Lung (tissue), 12 donors: ENCODE results near the gene BANK1. TPM values are rescaled to one million over a fixed set of nuclear protein-coding genes. Genes with fewer than 3 reads are reported as not detected.

Experiments used
- ATAC-seq: fragments of 200-7000 bp; cut with Tn5 transposase; one replicate; pipeline ENCODE4 v1.9.1; 2020; ENCODE audit warnings: moderate number of reproducible peaks; ENCODE audit not compliant: insufficient read depth, low FRiP score
- DNase-seq, 3 donors: peaks; one replicate each; pipeline ENCODE4 v3.0.0-alpha.2; 2013 to 2017
- H3K27ac ChIP-seq, 2 donors: one replicate each; pipeline ENCODE4 v1.5.1; 2013; ENCODE audit warnings: mild to moderate bottlenecking in 2 of 2, moderate library complexity in 2 of 2, control low read depth in 1 of 2, inconsistent platforms in 1 of 2, low read depth in 1 of 2, low read length in 1 of 2
- H3K27me3 ChIP-seq, 3 donors: one replicate each; pipeline ENCODE4 v1.5.1; 2013; ENCODE audit warnings: low read length in 2 of 3; ENCODE audit not compliant: control insufficient read depth in 3 of 3, insufficient read depth in 3 of 3
- H3K36me3 ChIP-seq, 4 donors: one replicate each; pipeline ENCODE4 v1.5.1; 2013; ENCODE audit warnings: low read length in 4 of 4, mild to moderate bottlenecking in 1 of 4, moderate library complexity in 1 of 4; ENCODE audit not compliant: control insufficient read depth in 4 of 4, insufficient read depth in 4 of 4
- H3K4me1 ChIP-seq, 5 donors: one replicate each; pipeline ENCODE4 v1.5.1; 2013; ENCODE audit warnings: low read length in 5 of 5, mild to moderate bottlenecking in 2 of 5, moderate library complexity in 1 of 5; ENCODE audit not compliant: control insufficient read depth in 5 of 5, insufficient read depth in 5 of 5
- H3K4me3 ChIP-seq: one replicate; pipeline ENCODE4 v1.5.1; 2013; ENCODE audit warnings: mild to moderate bottlenecking, control low read depth, moderate library complexity
- H3K9ac ChIP-seq, 2 donors: one replicate each; pipeline ENCODE4 v1.5.1; 2013; ENCODE audit warnings: low read length in 2 of 2, control low read depth in 1 of 2; ENCODE audit not compliant: insufficient read depth in 1 of 2
- H3K9me3 ChIP-seq, 4 donors: one replicate each; pipeline ENCODE4 v1.5.1; 2013; ENCODE audit warnings: low read length in 3 of 4, mild to moderate bottlenecking in 1 of 4, moderate library complexity in 1 of 4; ENCODE audit not compliant: control insufficient read depth in 4 of 4, insufficient read depth in 3 of 4
- WGBS, 2 donors: extraction: QIAGEN DNeasy Blood & Tissue Kit; methylation state at CpG; one replicate each; pipeline ENCODE4 v1.1.7; 2013; 5-methylcytosine and 5-hydroxymethylcytosine counted together
- polyA plus RNA-seq, 2 donors: library from polyadenylated mRNA; stranded (reverse); fragments of 200-250 nt; gene quantifications; one replicate each; pipeline ENCODE4 v1.2.1, GENCODE V29; 2013
- total RNA-seq, 2 donors: library from RNA; depleted of rRNA in 1 of 2; stranded (reverse); fragments of >200 nt in 1 of 2; gene quantifications; one replicate each; pipeline ENCODE4 v1.2.1, GENCODE V29; 2014 to 2021
- TF ChIP-seq, protein P1 (sequence below): IDR thresholded peaks from 2 replicates; pipeline ENCODE4 v1.5.1; 2012; ENCODE audit warnings: mild to moderate bottlenecking; ENCODE audit errors: control extremely low read depth, extremely low read depth
- donor health status: control.
- donor health status: control.
- donor health status: Bipolar disorder and iron deficiency.
- donor health status: healthy.
- donor health status: DM: yes; HTN: yes; CAD: no.

The BANK1 gene
- total and polyA plus RNA-seq, 4 donors = 7.0 to 20.5 (median 8.9) TPM

DNA sequence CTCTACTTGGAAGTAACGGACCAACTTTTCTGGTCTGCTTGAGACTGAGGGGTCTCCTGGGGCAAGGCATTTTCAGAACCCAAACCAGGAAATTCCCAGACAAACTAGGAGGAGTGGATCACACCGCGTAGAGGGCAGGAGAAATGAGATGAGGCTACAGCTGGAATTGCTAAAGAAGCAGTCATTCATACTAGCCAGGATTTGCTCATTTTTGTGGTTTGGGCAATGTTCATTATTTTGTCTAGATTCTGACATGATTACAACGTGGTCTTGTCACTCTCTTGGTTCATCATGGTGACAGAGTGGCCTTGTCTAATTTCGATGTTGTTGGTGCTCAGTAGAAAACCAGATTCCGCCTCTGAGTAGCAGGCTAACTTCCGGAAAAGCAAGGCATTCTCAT is 63.2 kb downstream of the BANK1 start:
- ATAC-seq (no peak), DNase-seq (no peak)
- no peak overlapping the region for H3K4me3 ChIP-seq
- H3K27me3 ChIP-seq = no peaks in the 10 kb centered on the region
- no peaks in the 10 kb centered on the region for H3K9me3 ChIP-seq
- H3K36me3 ChIP-seq = no peaks in the 10 kb centered on the region
- no peaks in the 10 kb centered on the region for H3K4me1 ChIP-seq
- 83 to 86% methylated on average over 7 of the region's 7 CpGs for WGBS, 2 donors
- no peak overlapping the region for H3K9ac ChIP-seq
- TF ChIP-seq, protein P1, sequence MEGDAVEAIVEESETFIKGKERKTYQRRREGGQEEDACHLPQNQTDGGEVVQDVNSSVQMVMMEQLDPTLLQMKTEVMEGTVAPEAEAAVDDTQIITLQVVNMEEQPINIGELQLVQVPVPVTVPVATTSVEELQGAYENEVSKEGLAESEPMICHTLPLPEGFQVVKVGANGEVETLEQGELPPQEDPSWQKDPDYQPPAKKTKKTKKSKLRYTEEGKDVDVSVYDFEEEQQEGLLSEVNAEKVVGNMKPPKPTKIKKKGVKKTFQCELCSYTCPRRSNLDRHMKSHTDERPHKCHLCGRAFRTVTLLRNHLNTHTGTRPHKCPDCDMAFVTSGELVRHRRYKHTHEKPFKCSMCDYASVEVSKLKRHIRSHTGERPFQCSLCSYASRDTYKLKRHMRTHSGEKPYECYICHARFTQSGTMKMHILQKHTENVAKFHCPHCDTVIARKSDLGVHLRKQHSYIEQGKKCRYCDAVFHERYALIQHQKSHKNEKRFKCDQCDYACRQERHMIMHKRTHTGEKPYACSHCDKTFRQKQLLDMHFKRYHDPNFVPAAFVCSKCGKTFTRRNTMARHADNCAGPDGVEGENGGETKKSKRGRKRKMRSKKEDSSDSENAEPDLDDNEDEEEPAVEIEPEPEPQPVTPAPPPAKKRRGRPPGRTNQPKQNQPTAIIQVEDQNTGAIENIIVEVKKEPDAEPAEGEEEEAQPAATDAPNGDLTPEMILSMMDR = no peak
- no peak overlapping the region for H3K27ac ChIP-seq

DNA sequence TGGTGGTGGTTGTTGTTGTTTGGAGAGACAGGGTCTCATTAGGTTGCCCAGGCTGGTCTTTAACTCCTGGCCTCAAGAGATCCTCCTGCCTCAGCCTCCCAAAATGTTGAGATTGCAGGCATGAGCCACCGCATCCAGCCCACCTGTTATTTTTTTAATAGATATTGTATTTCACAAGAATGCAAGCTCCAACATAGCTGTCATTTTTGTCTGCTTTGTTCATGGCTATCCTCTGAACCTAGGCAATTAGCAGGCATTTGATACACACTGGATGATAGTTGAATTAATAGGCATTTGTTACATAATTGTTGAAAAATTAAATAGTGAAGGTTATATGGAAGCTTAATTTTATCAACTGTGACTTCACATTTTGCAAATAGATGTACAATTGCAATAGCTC is 64.7 kb downstream of the BANK1 start:
- Histone ChIP-seq H3K27ac (no peak overlapping the region), H3K9ac (no peak overlapping the region), H3K27me3 (no peaks in the 10 kb centered on the region), H3K4me1 (no peaks in the 10 kb centered on the region), H3K4me3 (no peak overlapping the region), H3K9me3 (no peaks in the 10 kb centered on the region), H3K36me3 (no peaks in the 10 kb centered on the region)
- ATAC-seq = no peak
- WGBS, 2 donors = 100% methylated on average over 1 of the region's 1 CpG
- TF ChIP-seq, protein P1 = no peak
- no peak for DNase-seq

DNA sequence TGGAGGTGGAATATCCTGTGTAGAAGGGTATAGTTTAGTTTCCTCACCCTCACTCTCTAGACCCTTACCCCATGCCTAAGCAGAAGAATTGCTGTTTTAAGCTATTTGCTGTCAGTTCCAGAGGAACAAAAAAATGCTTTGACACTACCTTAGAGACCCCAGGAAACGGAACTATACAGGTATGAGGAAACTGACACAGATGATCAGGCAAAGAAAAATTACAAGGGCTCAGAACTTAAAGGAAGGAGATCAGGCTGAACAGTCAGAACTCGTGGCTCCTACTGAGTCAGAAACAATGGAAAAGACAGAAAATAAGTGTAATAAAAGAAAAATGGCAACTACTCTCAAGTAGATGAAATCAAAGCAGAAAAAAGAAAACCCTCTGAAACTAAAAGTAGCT is 65.6 kb downstream of the BANK1 start:
- Histone ChIP-seq H3K27me3 (no peaks in the 10 kb centered on the region), H3K9me3 (no peaks in the 10 kb centered on the region), H3K4me3 (no peak overlapping the region), H3K36me3 (no peaks in the 10 kb centered on the region), H3K4me1 (no peaks in the 10 kb centered on the region), H3K9ac (no peak overlapping the region), H3K27ac (no peak overlapping the region)
- DNase-seq = no peak
- TF ChIP-seq, protein P1 = no peak
- ATAC-seq = no peak
- WGBS, 2 donors = 82 to 85% methylated on average over 2 of the region's 2 CpGs

DNA sequence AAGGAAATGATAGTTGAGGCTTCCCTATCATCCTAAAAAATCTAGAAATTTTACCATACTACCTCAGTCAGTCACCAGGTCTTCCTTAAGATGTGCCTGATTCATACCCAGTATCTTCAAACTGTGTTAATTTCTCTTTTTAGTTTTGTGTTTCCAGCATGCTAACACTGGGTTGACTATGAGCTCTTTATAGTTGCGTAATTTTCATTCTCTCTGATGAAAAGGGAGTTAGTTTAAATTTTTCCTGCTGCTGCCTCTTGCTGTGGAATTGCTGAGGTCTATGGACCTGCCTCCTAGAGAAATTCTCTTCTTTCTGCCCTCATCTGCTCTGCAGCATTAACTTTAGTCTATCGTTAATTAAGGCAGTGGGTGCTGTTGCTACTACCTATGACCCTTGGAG is 66.6 kb downstream of the BANK1 start:
- Histone ChIP-seq H3K4me3 (no peak overlapping the region), H3K9ac (no peak overlapping the region), H3K27me3 (no peaks in the 10 kb centered on the region), H3K36me3 (no peaks in the 10 kb centered on the region), H3K9me3 (no peaks in the 10 kb centered on the region), H3K27ac (no peak overlapping the region), H3K4me1 (no peaks in the 10 kb centered on the region)
- DNase-seq (no peak), ATAC-seq (no peak)
- TF ChIP-seq, protein P1 = no peak
- WGBS, 2 donors = 96 to 99% methylated on average over 2 of the region's 2 CpGs
